HG03442 (cell line): ENCODE results near the gene CNTN6.

Source experiments
- ATAC-seq: cut with Tn5 transposase; IDR thresholded peaks from one replicate; pipeline ENCODE4 v1.9.1; 2021; ENCODE audit warnings: mild to moderate bottlenecking, moderate library complexity; ENCODE audit not compliant: unreplicated experiment

The CNTN6 gene

DNA sequence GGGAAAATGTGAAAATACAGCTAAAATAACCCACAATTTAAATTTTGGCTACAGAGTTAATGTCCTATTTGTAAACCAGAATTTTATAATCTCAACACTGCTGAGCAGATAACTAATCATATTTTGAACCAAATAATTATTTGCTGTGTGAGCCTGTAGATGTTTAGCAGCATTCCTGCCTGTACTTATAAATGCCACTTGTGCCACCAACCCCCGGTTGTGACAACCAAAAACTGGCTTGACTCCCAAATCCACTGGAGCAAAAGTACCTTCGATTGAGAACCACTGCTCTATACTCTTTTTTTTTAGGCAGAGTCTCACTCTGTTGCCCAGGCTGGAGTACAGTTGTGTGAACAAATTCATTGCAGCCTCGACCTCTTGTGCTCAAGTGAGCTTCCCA lies 78.5 kb downstream of the CNTN6 start:
- ATAC-seq = no peak

GRCh38 chr3:1172644-1173043 lies 79.8 kb downstream of the CNTN6 start:
- ATAC-seq = no peak

DNA sequence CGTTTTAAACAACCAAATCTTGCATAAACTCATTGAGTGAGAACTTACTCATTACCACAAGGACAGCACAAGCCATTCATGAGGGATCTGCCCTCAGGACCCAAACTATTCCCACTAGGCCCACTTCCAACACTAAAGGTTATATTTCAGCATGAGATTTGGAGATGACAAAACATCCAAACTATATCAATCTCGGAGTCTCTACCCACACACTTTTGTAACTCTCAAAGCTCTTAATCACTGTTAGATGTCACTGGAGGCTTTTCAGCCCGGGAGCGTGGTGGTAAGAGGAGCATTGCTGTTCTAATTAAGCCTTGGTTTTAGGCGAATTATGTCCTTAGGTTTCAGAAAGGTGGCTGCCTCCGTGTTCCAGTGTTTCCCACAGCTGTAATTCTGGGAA lies 86.3 kb downstream of the CNTN6 start:
- ATAC-seq = no peak

GRCh38 chr3:1183320-1184048 lies 90.7 kb downstream of the CNTN6 start:
- ATAC-seq = no peak

GRCh38 chr3:1190569-1190968 lies 97.7 kb downstream of the CNTN6 start:
- no peak for ATAC-seq

DNA sequence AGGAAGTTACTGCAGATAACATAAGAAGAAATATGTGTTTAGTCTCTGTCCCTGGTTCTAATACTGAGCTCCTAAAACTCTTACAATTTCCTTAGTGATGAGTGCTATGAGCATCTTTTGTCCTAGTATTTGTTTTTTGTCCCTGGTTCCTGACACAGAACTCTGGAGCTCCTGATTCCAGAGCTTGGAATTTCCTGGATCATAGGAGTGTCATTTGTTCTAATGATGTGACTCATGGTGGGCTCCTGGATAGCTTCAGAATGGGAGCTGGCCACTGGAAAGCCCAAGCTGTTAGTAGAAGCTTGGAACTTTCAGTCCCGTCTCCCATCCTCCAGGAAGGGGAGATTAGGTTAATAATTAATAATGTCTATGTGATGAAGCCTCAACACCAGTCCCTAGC lies 98.2 kb downstream of the CNTN6 start:
- no peak for ATAC-seq

- ATAC-seq = no peak
These were observed 103.1 kb downstream of the CNTN6 start for GRCh38 chr3:1195947-1196346.

- no peak for ATAC-seq
These were observed 104.2 kb downstream of the CNTN6 start for GRCh38 chr3:1197051-1197450.

DNA sequence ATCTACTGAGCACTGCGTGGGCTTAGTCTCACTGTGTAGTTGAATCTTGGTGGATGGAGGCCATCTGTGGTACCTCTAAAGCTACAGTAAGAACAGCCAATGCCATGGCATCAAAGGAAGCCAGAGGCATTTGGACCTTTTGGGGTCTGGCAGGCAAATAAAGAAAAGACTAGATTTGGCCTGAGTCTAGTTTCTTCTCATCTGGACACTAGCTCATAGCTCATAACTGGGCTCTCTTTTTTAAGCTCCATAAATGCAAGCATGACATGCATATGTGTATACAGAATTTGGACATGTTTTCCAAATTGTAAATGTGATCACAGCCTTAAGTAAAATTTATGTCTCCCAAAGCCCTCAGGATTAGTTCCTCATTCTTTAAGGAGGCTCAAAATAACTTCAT lies 107.5 kb downstream of the CNTN6 start:
- no peak for ATAC-seq

DNA sequence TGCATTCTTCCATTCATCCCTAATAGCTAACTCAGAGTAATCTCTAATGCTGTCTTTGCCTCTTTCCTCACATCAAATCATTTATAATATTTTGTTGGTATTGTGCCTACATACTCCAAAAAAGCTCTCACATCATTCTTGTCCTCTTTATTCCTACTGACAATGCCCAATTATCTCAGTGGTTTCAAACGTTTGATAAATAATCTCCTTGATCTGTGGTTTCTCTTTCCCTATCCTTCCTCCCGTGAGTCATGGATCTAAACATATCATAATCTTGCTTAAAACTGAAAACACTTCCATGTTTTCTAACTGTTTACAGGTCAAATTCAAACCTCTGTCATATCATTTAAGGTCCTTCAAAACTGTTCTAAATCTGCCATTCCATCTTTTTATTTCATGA lies 115.1 kb downstream of the CNTN6 start:
- ATAC-seq = no peak

DNA sequence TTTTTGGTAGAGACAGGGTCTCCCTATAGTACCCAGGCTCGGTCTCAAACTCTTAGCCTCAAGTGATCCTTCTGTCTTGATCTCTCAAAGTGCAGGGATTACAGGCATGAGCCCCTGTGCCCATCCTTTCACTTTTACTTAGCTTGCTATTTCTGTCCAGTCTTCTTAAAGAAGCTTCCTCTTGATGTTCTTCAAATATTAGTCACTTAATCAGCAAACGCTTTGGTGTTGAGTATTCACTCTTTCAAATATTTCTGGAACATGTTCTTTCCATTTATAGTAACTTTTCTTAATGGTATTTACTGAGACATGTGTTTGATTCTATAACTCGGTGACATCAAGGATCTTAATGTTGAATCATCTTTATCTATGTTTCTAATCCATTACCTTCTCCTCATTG lies 122.1 kb downstream of the CNTN6 start:
- ATAC-seq = no peak

GRCh38 chr3:1216856-1217255 lies 124.0 kb downstream of the CNTN6 start:
- ATAC-seq = no peak

DNA sequence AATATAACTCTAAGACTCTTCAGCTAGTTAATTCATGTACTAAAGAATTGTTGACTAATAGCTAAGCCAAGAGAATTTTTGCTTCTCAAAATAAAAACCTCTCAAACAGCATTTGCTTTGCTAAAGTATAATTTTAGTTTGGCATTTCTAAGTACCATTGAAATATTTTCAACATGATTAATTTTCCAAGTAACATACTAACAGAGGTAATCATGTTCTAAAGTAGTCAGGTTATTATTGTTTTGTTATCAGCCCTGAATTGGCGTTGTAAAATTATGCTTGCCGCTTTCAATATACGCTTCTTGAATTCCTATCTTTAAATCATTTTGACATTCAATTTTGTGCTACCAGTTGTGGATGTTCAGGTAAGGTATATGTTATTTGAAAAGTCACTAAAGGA lies 134.3 kb downstream of the CNTN6 start:
- no peak for ATAC-seq

DNA sequence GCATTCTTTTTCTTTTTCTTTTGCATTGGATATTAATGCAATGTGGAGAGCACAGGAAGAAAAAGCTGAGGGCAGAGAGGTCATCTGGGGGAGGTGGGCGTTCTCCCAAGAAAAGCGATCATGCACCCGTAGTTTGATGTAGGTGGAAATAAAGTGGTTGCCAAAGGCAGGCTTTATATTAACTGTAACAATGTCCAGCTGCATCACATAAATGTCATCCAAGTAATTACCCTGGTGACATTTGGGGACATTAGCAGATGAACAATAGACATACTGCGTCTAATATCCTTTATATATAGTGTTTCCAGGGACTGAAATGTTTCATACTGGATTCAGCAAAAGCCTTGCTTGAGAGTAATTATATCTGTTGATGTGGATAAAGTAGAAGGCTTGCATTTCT lies 135.5 kb downstream of the CNTN6 start:
- no peak for ATAC-seq

DNA sequence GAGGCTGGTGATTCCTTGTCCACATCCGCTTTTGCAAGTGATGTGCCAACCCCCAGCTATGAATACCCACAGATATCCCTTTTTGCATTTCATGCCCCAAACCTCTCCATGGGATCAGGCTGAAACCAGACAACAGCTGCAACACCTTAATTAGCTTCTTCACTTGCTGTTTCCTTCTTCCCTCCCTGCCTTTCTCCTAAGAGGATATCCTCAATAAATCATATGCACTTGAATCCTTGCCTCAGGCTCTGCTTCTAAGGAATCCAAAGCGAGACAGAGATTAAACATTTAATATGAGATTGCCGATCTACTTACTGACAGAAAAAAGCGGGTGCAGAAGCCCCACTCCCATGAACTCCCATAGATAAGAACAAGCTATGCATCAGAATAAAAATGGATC lies 138.1 kb downstream of the CNTN6 start:
- ATAC-seq = no peak

GRCh38 chr3:1232276-1232675 lies 139.5 kb downstream of the CNTN6 start:
- no peak for ATAC-seq

- ATAC-seq = no peak
These were observed 142.8 kb downstream of the CNTN6 start for GRCh38 chr3:1235526-1236120.

DNA sequence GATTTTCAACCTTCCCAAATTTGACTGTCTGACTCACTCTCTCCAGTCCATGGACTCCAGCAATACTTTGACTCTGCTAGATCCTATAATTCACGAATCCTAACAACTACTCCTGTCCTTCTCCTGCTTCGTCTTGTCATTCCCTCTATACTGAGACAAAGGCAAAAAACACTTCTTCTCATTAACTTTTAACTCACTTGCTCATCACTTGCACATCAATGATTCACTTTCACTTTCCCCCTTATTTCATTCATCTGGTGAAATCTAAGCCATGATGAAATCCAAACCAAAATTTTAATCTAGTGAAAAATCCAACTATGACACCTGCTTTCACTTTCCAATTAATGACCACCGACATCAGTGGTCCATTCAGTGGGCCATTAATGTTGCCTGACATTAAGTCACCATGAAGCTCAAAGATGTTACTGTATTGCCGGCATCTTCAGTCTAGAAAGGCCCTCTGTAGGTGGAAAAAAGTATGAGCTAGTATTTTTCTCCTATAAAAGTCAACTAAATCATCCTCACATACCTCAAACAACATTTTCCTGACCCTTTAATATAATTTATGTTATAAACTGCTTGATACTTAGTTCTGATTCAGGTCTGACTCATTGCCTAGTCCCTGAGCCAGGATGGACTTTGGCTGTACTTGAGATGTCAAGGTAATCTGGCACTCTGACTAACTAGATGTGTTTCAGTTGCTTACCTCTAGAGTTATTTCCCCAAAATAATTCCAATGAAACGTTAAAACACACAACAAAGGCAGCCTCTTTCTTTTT lies 158.6 kb downstream of the CNTN6 start:
- ATAC-seq = no peak

- no peak for ATAC-seq
These were observed 159.2 kb downstream of the CNTN6 start for GRCh38 chr3:1252061-1252430.

GRCh38 chr3:1262246-1262645 lies 169.4 kb downstream of the CNTN6 start:
- ATAC-seq = no peak

- no peak for ATAC-seq
These were observed 170.3 kb downstream of the CNTN6 start for GRCh38 chr3:1263121-1263520.

DNA sequence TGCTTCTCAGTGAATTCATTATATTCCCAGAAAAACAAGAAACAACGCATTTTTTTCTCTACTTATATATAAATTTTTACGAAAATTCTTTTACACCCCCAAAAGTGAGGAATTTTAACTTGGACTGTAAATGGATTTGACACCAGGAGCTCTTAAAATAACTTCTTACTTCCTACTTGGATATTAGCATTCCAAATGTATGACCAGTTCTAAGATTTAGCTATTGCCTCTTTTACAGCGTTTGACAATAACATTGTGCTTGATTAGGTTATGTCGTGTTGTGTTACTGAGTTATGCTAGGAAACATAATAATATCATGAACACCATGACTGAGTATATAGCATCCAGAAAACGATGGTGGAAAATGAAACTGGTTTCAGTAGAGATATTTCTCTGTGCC lies 177.0 kb downstream of the CNTN6 start:
- no peak for ATAC-seq
